GM19035 (cell line): ENCODE measurements around the gene REEP6.
"Not testable (repeated sequence)": the region's sequence is repeated elsewhere in the genome, so short reads cannot be mapped to it uniquely, and the experiment has no call there.

Experiments
- ATAC-seq: cut with Tn5 transposase; IDR thresholded peaks from one replicate; pipeline ENCODE4 v1.9.1; 2021; ENCODE audit not compliant: unreplicated experiment

Gene REEP6

DNA sequence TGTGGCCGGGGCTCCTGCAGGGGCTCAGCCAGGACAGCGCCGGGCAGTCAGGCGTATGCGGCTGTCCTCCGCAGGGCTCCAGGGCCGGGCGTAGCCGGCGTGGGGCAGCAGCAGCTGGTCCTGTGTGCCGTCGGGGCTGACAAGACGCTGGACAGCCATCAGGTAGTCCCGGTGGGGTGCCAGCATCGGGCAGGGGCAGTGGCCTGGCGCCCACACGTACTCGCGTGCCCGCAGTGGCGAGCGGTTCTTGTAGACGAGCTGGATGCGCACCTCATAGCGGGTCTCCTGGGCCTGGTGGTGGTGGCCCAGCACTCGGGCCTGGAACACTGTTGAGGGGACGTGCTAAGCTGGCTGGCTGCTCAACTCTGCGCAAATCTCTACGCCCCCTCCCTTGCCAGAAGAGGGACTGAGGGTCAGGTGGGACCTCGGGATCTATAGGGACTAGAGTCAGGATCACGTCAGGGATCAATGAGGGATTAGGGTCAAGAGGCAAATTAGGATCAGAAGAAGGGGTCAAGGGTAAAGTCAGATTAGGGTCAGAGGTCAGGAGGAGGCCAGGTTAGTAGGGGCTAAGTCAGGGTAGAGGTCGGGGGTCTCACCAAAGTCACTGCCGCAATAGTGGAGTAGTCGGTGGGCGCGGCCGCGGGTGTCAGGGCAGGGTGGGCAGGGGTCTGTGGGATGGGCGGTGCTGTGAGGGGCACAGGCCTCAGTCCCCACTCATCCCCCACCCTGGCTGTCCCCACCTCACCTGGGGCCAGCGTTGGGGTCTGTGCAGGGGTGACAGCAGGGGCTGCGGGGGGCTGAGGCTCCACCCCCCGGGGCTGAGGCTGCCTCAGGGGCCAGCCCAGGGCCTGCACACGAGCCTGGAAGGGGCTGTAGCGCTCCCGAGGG lies 15.3 kb downstream of the REEP6 start:
- ATAC-seq = no peak

DNA sequence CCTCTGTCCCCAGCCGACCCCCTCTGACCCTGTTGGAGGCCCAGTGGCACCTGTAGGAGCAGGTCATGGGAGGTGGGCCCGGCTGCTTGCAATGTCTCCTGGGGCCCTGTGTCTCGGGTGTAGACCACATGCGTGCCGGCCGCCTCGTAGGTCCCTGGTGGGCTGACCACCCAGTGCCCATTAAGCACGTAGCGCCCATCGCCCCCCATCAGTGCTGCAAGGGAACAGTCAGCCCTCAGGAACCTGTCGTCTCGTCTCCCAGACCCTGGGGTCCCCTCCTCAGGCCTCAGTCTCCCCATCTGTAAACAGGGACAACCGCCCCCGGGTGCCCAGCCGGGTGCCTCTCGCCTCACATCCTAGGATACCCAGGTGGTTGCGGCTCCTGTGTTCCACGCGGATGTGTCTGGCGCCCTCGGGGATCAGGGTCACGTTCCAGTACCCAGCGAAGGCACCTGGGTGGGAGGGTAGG lies 16.2 kb downstream of the REEP6 start:
- no peak for ATAC-seq

DNA sequence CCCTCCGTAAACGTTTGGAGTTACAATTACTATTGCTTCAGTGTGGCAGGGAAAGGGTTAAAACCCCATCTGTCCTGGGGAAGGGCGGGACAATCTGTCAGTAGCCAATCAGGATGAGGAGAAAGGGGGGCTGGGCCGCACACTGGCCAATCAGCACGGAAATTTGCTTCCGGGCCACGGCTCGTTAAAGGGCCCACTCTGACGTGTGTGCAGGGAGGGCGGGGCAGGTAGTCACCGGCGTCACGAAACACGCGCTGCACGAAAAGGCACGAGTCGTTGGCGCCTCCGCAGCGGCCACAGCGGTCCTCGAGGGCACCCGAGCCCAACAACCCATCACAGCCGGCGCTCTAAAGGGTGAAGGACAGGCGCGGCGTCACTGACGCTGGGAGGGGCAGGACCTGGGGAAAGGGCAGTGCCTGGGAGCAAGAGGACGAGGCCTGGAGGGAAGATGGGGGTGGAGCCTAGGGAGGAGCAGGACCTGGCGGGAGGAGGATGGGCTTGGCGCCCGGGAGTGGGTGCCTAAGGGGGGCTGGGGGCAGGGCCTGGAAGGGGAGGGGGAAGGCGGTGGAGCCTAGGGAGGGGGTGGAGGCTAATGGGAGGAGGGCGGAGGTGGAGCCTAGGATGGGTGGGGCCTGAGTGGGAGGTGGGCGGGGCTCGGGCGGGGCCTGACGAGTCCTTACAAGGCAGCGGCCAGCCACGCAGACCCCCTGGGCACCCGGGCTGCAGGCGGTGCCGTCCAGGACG lies 17.0 kb downstream of the REEP6 start:
- no peak for ATAC-seq

DNA sequence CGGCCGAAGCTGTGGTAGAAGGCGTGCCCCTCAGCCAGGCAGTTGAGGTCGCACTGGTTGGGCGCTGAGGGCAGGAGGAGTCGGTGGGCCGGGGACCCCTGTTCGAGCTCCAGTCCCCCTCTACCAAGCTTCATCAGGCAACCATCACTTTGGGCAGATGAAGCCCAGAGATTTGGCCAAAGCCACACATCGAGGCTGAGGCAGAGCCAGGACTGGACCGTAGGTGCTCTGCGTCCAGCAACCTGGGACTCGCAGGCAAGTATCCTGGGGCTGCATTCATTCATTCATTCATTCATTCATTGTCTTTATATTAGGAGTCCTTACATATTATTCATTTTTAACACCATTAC lies 17.5 kb downstream of the REEP6 start:
- no peak for ATAC-seq

DNA sequence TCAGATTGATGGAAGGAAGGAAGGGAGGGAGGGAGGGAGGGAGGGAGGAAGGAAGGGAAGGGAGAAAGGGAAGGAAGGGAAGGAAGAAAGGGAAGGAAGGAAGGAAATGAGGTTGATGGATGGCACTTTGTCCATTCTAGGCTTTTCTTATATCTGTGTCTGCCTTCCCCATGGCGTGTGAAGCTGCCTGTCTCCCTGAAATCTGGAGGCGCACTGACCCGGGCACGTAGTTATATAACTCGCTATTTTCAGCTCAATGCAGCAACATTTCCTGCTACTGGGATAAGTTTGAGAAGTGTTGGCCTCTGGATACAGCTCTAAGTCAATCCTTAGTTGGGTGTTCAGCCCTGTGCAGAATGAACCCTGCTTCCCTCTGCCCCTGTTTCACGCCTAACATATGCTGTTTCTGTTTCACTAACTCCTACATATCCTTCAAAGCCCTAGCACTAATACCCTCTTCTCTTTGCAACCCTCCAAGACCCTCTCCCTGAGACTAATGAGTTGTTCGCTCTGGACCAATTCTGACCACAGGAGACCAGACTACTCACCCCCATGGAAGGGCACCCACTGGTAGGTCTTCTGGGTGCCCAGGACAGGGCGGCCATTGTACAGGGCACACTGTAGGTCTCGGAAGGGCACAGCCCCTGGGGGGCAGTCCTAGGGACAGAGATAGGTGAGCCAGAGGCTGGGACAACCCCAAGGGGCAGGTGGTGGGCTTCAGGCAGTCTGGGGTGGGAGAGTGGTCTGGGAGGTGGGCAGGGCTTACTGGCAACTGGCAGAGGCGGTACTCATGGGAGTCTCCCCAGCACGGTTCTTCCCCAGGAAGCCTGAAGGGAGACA lies 18.8 kb downstream of the REEP6 start:
- no peak for ATAC-seq

DNA sequence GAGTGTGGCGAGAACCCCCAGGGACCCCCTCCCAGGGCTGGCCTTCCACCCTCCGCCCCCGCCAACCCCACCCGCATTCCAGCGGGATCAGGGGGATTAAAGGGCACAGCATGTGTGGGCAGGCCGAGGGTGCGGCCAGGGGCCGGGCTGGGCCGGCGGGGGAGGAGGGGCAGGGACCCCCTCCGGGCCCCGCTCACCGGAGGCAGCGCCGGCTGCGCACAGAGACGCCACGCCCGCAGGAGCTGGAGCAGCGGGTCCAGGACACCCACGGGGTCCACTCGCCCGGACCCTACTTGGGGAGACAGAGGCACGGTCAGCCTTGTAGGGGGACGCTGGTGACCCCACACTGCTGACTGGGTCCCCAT lies 19.4 kb downstream of the REEP6 start:
- no peak for ATAC-seq

DNA sequence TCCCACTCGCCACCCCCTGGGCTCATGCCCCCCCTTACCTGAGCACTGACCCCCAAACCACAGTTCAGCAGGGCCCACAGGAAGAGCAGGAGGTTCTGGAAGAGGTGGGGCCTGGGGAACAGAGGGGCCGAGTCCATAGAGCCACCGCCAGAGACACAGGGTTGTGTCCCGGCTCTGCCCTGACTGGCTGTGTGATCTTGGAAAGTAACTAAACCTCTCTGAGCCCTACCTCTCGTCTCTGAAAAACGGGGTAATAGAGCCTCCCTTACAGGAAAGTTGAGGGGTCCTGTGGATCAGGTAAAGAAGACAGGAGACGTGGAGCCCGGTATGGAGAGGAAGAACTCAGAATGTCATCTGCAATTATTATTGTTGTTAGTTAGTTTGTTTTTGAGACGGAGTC lies 19.8 kb downstream of the REEP6 start:
- ATAC-seq = no peak

DNA sequence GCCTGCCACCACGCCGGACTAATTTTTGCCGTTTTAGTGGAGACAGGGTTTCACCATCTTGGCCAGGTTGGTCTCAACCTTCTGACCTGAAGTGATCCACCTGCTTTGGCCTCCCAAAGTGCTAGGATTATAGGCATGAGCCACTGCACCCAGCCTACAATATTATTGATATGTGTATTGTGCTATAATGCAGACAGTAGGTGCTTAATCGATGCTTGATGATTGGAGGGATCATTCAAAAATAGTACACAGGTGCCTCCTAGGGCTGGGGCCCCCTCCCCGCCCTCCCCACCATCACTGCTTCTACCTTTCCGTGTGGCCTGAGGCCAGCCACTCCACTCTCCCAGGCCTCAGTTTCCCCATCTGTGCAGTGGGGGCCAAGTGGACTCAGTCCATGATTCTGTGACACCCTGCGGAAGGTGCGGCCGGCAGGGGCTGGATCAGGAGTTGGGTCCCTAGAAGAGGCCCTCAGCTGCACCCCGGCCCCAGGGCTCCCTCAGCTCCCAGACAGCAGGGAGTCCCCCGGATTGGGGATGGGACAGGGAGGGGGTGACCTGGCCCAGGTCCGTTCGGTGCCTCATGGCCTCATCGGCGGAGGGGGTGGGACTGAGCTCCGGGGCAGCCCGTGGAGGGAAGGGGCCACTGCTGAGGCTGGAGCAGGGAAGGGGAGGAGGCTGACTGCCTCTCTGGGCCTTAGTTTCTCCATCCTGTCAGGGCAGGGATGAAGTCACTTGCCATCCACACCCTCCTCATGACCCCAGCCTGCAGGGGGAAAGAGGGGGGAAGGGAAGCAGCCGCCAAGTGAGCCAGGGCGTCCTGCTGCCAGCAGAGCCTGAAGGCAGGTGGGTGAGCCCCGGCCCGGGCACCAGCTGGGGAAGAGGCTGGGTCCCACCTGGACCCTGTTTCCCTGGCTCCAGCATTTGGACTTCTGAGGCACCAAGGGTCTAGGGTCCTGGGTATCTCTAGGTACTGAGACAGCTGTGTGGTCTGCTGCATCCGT lies 20.6 kb downstream of the REEP6 start:
- ATAC-seq = no peak

DNA sequence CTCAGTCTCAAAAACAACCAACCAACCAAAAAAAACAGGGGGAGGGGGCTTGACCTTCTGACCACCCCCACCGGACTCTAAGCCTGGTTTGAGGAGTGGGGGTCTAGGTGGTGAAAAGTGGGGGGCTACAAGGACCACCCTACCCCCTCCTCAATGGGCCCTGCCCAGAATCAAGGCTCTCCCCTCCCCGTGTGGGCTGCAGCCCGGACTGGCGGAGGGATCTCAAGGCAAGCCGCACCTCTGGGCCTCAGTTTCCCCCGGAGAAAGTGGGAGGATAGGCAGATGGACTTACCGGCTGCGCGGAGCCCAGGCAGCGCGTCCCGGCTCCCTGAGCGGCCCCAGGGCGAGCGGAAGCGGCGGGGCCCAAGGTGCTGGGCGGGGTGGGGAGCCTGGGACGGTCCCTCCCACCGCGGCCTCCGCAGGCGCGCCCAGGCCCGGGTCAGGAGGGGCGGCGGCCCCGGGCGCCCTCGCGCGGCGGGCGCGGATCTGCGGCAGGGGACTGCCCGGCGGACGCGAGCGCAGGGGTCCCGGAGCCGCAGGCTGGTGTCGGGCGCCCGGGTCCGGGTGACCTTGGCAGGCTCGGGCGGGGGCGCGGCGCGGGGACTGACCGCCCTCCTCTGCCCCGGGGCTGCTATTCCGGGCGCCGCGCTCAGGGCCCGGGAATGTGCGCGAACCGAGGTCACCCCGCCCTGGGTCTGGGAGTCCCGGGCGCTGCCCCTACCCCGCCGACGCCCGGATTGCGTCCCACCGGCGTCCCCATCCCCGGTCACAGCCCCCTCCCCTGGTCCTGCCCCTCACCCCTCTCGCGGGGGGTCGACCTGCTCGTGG lies 21.9 kb downstream of the REEP6 start, which contains the start of gene ADAMTSL5:
ADAMTSL5 (minus strand) TSS at position 349 of the 828 bp plus-strand sequence. CDS start 2,076 bp downstream, outside the sequence.
- no peak for ATAC-seq

DNA sequence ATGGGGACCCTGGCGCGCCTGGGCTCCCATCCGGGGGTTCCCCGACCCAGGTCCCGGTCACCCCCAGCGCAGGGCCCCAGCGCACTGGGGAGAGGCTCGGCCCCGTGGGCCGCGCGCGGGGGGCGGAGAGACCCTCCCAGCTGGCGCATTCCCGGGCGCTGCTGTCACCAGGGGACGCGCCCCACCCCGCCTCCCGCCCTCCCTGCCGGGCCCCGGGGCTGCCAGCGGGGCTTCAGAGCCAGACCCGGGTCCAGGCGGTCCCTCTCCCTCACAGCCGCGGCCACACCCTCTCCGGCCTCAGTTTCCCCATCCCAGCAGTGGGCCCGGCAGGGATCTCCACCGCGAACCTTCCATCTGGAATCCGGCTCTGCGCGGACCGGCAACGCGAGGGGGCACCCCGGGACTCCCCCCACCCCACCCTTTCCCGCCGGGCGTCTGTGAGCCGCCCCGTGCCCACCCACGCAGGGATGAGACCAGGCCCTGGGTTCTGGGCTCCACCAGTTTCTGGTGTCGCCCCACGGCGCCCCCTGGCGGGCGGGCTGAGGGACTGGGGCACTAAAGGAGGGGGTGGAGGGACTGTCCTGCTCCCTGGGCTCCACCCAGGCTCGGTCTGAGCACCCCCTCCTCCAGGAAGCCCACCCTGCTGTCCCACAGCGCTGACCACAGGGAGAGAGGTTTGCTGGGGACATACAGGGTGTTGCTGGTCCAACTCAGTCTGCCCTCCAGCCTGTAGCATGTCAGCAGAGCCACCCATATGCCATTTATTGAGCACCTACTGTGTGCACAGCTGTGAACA lies 22.7 kb downstream of the REEP6 start:
- ATAC-seq = no peak

DNA sequence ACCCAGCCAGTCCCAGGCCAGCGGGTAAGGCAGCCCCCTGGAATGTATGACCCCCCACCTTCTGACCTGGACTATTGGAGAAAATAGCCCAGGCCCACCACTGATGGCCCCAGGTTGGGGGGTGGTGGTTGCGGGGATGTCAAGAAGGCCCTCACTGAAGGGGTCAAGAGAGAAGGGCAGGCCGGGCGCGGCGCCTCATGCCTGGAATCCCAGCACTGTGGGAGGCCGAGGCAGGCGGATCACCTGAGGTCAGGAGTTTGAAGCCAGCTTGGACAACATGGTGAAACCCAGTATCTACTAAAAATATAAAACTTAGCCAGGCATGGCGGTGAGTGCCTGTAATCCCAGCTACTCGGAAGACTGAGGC lies 23.3 kb downstream of the REEP6 start:
- no peak for ATAC-seq

DNA sequence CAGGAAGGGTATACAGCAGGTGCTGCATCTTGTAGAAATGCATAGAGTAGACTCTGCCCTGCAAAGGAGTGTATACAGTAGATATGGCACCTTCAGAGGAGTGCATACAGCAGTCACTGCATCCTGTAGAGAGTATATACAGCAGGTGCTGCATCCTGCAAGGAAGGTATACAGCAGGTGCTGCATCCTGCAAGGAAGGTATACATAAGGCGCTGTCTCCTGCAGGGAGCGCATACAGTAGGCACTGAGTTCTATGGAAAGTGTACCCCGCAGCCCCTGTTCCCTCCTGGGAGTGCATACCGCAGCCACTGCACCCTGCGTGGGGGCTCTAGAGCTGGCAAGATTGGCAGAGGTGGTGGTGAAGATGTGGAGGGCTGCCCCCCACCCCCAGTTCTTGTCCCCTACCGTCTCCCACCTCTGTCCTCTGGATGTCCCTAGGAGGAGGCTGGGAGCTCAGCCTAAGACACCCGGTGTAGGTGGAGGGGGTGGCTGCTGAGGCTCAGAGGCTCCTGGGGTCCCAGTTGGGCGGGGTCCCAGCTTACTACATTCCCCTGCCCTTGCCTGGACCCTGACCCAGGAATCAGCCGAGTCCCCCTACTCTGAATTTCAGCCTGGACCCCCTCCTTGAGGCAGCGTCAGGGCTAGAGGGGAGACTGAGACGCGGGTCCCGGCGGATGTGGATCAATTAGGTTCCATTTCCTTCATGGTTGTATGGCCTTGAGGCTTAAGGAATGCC lies 24.2 kb downstream of the REEP6 start:
- no peak for ATAC-seq

DNA sequence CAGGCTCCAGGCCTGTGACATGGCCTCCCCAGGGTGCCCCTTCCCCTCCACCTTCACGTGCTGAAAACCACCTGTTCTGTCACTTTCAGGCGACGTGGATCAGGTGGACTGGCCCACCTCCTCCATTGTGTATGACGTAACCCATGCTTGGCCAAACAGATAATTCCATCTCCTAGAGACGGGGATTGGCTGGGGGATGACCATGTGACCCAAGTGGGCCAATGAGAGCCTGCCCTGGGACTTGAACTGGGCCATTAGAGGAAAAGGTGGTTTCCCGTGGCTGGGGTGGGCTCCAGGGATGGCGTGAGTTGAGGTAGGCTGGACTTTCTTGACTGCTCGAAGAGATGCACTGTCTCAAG lies 25.4 kb downstream of the REEP6 start:
- ATAC-seq = no peak

DNA sequence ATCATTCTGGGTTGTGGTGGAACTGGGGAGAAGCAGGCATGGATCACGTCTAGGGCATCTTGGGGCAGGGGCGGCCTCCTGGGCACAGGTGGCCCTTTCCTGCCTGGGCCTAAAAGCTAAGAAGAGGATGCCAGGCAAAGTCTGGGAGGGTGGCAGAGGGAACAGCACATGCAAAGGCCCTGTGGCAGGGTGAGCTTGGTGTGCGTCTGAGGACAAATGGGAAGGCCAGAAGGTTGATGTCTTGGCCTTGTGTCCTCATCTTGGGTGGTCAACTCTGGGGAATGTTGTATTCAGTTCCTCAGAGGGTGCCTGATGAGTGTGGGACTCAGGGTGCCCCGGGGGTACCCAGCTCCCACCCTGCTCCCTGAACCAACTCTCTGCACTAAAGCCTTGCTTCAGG lies 27.5 kb downstream of the REEP6 start:
- ATAC-seq = no peak

DNA sequence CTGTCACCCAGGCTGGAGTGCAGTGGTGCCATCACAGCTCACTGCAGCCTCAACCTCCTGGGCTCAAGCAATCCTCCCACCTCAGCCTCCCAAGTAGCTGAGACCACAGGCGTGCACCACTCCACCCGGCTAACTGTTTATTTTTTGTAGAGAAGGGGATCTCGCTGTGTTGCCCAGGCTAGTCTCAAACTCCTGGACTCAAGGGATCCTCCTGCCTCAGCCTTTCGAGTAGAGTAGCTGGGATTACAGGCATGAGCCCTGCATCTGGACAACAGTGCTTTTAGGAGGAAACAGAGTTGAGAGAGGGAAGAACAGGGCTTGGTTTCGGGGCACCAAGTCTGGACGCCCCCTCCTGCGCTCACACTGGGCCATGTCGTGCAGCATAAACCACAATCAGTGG lies 28.8 kb downstream of the REEP6 start:
- ATAC-seq = not testable (repeated sequence)

DNA sequence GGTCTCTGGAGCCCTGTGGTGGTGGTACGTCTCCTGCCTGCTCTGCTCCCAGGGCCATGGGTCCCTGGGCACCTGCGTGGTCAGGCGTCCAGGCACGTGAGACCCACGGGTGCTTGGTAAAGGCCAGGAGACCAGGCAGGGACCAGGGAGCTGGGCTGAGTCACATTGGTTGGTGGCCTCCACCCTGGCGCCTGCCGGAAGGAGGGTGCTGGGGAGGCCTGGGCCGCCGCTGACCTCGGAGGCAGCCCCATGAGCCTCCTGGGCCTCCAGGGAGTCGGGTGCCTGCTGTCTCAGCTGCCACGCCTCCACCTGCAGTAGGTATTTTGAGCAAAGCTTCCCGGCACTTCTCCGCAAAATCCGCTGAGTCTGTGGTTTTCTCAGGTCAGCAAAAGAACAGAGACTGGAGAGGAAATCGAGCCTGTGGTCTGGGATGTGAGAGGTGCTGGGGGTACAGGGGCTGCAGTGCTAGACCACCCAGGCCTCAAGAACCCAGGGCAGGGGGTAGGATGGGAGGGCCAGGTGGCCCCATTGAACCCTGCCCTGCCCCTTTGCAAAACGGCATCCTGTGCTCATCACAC lies 29.3 kb downstream of the REEP6 start:
- ATAC-seq = no peak

DNA sequence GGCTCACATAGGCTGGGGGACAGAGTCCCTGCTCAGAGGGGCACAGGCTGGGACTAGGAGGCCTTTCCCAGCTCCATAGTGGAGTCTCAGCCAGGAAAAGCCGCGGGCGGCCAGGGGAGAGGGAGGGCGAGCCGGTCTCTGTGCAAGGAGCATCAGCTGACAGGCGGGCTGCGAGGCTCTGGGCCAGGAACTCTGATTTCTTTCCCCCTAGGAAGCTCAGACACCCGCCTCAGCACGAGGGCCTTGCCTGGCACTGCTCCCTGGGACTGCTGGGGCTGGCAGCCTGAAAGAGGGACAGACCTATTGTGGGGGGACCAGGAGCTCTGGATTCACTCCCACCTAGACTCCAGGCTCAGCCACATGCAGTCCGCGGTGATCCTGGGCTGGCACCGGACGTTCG lies 30.7 kb downstream of the REEP6 start:
- no peak for ATAC-seq

DNA sequence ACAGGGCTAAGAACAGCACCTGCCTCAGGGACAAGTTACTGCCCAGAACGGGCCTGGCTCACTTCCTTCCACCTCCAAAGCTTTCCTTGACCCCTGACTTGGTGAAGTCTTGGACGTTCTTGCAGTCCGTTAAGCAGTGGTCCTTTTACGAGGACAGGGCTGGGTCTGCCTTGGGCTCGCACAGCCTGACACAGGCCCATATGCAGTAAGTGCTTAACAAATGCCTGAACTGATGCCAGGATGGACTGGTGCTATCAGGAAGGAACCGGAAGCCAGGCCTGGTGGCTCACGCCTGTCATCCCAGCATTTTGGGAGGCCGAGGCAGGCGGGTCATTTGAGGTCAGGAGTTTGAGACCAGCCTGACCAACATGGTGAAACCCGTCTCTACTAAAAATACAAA lies 31.1 kb downstream of the REEP6 start:
- no peak for ATAC-seq
